OCI-M2 (cell line): ENCODE data around the gene LRBA.

ENCODE experiments used
- DNase-seq: peaks from one replicate; lab custom pipeline; 2025; ENCODE audit not compliant: unreplicated experiment; lab: John Stamatoyannopoulos, UW

The LRBA gene

GRCh38 chr4:150235317-150235716 lies 779.8 kb downstream of the LRBA start:
- DNase-seq, result no peak

- no peak for DNase-seq
Observed at GRCh38 chr4:150234246-150234645, 780.8 kb downstream of the LRBA start.

- DNase-seq, result no peak
Observed at GRCh38 chr4:150232029-150232428, 783.1 kb downstream of the LRBA start.

GRCh38 chr4:150231107-150231770 lies 783.8 kb downstream of the LRBA start:
- no peak for DNase-seq

- DNase-seq, result no peak
Observed at GRCh38 chr4:150230561-150230960, 784.5 kb downstream of the LRBA start.

- DNase-seq, result no peak
Observed at GRCh38 chr4:150229520-150229919, 785.6 kb downstream of the LRBA start.

- no peak for DNase-seq
Observed at GRCh38 chr4:150224896-150225591, 790.0 kb downstream of the LRBA start.

- DNase-seq, result no peak
Observed at GRCh38 chr4:150219841-150220240, 795.2 kb downstream of the LRBA start.

- DNase-seq, result no peak
Observed at GRCh38 chr4:150218447-150218846, 796.6 kb downstream of the LRBA start.

- DNase-seq, result no peak
Observed at GRCh38 chr4:150217808-150218207, 797.3 kb downstream of the LRBA start.

GRCh38 chr4:150217192-150217591 lies 797.9 kb downstream of the LRBA start:
- DNase-seq, result no peak

- DNase-seq, result no peak
Observed at GRCh38 chr4:150216726-150217125, 798.4 kb downstream of the LRBA start.

GRCh38 chr4:150215601-150216000 lies 799.5 kb downstream of the LRBA start:
- no peak for DNase-seq
